ENCODE data around the gene VWA3B.

VWA3B gene

DNA sequence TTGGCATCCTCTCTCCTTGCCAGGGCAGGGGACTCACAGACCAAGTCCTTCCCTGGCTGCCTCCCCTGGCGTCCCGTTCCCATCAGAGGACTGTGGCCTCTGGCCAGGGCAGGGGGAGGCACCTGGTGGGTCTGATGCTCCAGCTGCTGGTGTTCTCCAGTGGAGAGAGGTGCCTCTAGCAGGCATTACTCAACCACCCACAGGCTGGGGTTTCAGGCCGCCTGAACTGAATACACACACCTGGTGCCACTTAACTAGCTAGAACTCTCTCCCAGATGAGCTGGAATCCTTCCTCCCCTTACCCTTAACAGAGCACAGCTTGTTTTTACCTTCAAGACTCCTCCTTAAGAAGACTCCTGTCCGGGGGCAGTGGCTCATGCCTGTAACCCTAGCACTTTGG is 221.6 kb downstream of the VWA3B start:
- Histone ChIP-seq H3K79me2 (no peaks in the 10 kb centered on the region), H3K36me3 (ENCODE audit: control insufficient read depth, insufficient read depth, low read length) (no peaks in the 10 kb centered on the region), H3K4me3 (ENCODE audit: low read depth, low read length) (no peak overlapping the region), H2AFZ (peak overlapping the region; percentile 59), H3K4me2 (ENCODE audit: low read length) (no peak overlapping the region), H3K27ac (no peak overlapping the region), H3K9me3 (ENCODE audit: control insufficient read depth, low read length) (no peaks in the 10 kb centered on the region), H3K4me1 (no peaks in the 10 kb centered on the region), H3K9ac (no peak overlapping the region), H3K27me3 (ENCODE audit: control insufficient read depth, insufficient read depth, low read length) (no peaks in the 10 kb centered on the region)
- TF ChIP-seq, protein P1, sequence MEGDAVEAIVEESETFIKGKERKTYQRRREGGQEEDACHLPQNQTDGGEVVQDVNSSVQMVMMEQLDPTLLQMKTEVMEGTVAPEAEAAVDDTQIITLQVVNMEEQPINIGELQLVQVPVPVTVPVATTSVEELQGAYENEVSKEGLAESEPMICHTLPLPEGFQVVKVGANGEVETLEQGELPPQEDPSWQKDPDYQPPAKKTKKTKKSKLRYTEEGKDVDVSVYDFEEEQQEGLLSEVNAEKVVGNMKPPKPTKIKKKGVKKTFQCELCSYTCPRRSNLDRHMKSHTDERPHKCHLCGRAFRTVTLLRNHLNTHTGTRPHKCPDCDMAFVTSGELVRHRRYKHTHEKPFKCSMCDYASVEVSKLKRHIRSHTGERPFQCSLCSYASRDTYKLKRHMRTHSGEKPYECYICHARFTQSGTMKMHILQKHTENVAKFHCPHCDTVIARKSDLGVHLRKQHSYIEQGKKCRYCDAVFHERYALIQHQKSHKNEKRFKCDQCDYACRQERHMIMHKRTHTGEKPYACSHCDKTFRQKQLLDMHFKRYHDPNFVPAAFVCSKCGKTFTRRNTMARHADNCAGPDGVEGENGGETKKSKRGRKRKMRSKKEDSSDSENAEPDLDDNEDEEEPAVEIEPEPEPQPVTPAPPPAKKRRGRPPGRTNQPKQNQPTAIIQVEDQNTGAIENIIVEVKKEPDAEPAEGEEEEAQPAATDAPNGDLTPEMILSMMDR (IDR thresholded peaks at IDR 0.05): no peak

DNA sequence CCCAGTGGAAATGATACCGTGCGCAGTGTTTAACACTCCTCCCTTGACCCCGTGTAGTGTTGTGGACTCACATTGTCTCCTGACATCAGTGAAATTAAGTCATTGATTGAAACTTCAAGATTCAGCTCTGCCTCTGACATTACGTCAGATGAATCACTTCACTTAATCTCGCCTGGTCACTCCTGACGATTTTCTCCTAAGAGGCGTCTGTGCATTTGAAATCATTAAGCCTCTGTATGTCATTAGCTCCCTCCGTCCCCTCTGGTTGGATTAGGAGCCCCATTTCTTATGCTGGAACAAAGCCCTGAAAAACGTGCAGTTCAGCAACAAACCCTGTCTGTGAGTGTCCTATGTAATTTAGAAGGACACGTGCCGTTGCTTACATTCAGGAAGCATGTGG is 222.6 kb downstream of the VWA3B start:
- no peak overlapping the region for H2AFZ ChIP-seq
- H3K9me3 ChIP-seq (ENCODE audit: control insufficient read depth, low read length): no peaks in the 10 kb centered on the region
- H3K4me2 ChIP-seq (ENCODE audit: low read length): no peak overlapping the region
- TF ChIP-seq, protein P1 (IDR thresholded peaks at IDR 0.05): no peak
- H3K79me2 ChIP-seq: no peaks in the 10 kb centered on the region
- H3K9ac ChIP-seq: no peak overlapping the region
- no peak overlapping the region for H3K27ac ChIP-seq
- no peaks in the 10 kb centered on the region for H3K27me3 ChIP-seq (ENCODE audit: control insufficient read depth, insufficient read depth, low read length)
- no peaks in the 10 kb centered on the region for H3K4me1 ChIP-seq
- no peaks in the 10 kb centered on the region for H3K36me3 ChIP-seq (ENCODE audit: control insufficient read depth, insufficient read depth, low read length)
- no peak overlapping the region for H3K4me3 ChIP-seq (ENCODE audit: low read depth, low read length)

DNA sequence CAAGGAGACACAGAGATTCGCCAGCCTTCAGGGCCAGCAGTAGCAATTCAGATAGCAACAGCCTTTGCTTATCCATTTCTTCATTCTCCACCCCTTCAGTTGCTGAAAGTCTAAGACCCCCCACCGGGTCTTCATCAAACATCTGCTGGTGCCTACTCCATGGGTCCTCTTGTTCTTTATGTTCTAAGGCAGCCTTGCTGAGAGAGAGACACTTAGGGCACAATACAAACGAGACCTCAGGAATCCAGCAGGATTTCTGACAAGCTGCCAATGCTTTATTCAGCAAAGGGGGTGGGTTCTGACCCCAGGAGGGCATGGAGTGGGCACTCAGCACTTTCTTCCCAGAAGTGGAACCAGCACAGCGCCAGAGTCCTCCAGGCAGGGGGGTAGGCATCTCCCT is 223.0 kb downstream of the VWA3B start:
- no peaks in the 10 kb centered on the region for H3K9me3 ChIP-seq (ENCODE audit: control insufficient read depth, low read length)
- TF ChIP-seq, protein P1 (IDR thresholded peaks at IDR 0.05): no peak
- H3K79me2 ChIP-seq: no peaks in the 10 kb centered on the region
- H3K4me3 ChIP-seq (ENCODE audit: low read depth, low read length): no peak overlapping the region
- H3K27ac ChIP-seq: no peak overlapping the region
- H3K4me1 ChIP-seq: no peaks in the 10 kb centered on the region
- no peak overlapping the region for H3K4me2 ChIP-seq (ENCODE audit: low read length)
- no peak overlapping the region for H2AFZ ChIP-seq
- H3K9ac ChIP-seq: no peak overlapping the region
- H3K36me3 ChIP-seq (ENCODE audit: control insufficient read depth, insufficient read depth, low read length): no peaks in the 10 kb centered on the region
- no peaks in the 10 kb centered on the region for H3K27me3 ChIP-seq (ENCODE audit: control insufficient read depth, insufficient read depth, low read length)

DNA sequence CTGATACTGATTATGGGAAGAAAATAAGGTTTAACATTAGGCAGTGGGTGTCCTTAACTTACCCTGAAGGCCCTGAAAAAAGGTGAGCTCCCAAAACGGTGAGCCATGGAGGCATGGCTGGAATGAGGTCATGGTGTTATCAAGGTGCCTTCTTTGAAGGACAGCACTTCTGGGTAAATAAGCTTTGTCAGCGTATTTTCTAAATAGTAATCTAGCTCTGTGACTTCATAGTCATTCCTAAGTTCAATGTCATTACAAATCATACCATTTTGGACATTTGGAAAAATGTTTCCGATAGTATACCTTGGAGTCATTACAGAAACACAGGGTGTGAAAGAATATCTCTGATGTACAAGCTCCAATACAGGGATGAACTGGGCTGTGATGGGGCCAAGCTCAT is 224.1 kb downstream of the VWA3B start:
- Histone ChIP-seq H3K4me3 (ENCODE audit: low read depth, low read length) (no peak overlapping the region), H3K36me3 (ENCODE audit: control insufficient read depth, insufficient read depth, low read length) (no peaks in the 10 kb centered on the region), H3K4me1 (no peaks in the 10 kb centered on the region), H3K79me2 (no peaks in the 10 kb centered on the region), H2AFZ (no peak overlapping the region), H3K4me2 (ENCODE audit: low read length) (no peak overlapping the region), H3K27me3 (ENCODE audit: control insufficient read depth, insufficient read depth, low read length) (no peaks in the 10 kb centered on the region), H3K9ac (no peak overlapping the region), H3K9me3 (ENCODE audit: control insufficient read depth, low read length) (no peaks in the 10 kb centered on the region), H3K27ac (no peak overlapping the region)
- TF ChIP-seq, protein P1 (IDR thresholded peaks at IDR 0.05): no peak

DNA sequence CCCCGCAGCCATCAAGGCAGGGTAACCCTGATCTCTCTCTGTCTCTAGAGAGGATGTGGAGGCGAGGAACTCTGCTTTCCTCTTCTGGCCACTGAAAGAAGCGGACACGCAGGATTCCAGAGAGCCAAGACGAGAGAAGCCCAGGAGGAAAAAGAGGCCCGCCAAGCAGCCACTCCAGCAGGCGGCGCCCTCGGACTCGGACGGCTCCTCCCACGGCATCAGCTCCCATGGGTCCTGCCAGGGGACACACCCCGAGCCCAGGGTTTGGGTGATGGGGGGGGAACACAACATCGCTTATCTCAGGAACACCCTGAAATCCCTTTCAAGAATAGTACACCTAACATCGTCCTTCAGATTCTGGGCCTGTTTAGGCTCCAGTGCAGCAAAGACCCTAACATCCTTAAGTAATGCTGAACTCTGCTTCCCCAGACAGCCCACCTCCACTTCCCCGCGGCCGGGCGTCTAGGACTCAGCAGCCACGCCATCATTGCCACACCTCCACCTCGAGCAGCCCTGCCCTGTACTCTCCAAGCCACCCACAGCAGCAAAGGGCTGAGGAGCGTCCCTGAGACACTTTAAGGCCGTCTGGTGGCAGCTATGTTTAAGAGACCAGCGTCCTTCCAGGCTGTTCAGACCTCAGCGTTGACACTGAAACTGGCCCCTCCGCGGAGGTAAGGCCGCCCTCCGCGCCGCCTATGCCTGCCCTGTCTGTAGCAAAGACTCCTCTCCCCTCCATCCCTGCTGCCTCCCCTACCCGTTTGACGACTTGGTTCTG is 225.0 kb downstream of the VWA3B start:
- Histone ChIP-seq H3K9me3 (ENCODE audit: control insufficient read depth, low read length) (no peaks in the 10 kb centered on the region), H3K9ac (no peak overlapping the region), H3K27ac (no peak overlapping the region), H2AFZ (no peak overlapping the region), H3K4me2 (ENCODE audit: low read length) (no peak overlapping the region), H3K27me3 (ENCODE audit: control insufficient read depth, insufficient read depth, low read length) (no peaks in the 10 kb centered on the region), H3K36me3 (ENCODE audit: control insufficient read depth, insufficient read depth, low read length) (no peaks in the 10 kb centered on the region), H3K79me2 (no peaks in the 10 kb centered on the region), H3K4me3 (ENCODE audit: low read depth, low read length) (no peak overlapping the region), H3K4me1 (no peaks in the 10 kb centered on the region)
- TF ChIP-seq, protein P1 (IDR thresholded peaks at IDR 0.05): no peak

Data from parathyroid adenoma (tissue), 2 donors.